GM12892 (cell line): ENCODE data around the gene PRSS48.

Experiments
- DNase-seq: peaks from one replicate; pipeline ENCODE4 v3.0.0; 2011; ENCODE audit not compliant: insufficient read length
- FAIRE-seq: peaks from 2 replicates; lab custom pipeline; 2011; peaks lifted over from hg19 to GRCh38; lab: Jason Lieb, UNC
- POLR2A ChIP-seq: IDR thresholded peaks from 2 replicates; pipeline ENCODE4 v1.6.1; 2011; ENCODE audit warnings: low read depth, low read length, control low read depth
- POLR2AphosphoS5 ChIP-seq: IDR thresholded peaks from 2 replicates; pipeline ENCODE4 v1.6.1; 2011; ENCODE audit warnings: low read depth, low read length, control low read depth
- TAF1 ChIP-seq: IDR thresholded peaks from 2 replicates; pipeline ENCODE4 v1.6.1; 2011; ENCODE audit warnings: low read depth, mild to moderate bottlenecking, control low read depth, low read length, borderline replicate concordance

The PRSS48 gene

DNA sequence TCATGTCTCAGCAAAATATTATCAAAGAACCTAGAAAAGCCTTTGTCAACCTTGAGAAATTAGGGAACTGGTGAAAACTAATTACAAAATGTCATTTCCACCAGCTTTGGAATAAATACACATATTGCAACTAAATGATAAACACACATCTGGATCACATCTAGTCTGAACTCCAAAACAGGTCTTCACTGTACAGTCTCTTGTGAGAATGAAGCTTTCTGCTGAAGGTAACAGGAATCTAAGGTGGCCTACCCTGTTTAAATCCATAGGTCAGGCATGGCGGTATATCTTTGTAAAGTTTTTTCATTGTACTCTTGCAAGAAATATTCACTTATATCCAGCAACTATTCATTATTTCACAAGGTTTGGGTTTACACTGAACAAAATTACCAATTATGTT is 46.7 kb downstream of the PRSS48 start:
- DNase-seq, result no peak
- no peak for FAIRE-seq
- no peak for TF ChIP-seq POLR2A
- no peak for TF ChIP-seq TAF1
- no peak for TF ChIP-seq POLR2AphosphoS5

DNA sequence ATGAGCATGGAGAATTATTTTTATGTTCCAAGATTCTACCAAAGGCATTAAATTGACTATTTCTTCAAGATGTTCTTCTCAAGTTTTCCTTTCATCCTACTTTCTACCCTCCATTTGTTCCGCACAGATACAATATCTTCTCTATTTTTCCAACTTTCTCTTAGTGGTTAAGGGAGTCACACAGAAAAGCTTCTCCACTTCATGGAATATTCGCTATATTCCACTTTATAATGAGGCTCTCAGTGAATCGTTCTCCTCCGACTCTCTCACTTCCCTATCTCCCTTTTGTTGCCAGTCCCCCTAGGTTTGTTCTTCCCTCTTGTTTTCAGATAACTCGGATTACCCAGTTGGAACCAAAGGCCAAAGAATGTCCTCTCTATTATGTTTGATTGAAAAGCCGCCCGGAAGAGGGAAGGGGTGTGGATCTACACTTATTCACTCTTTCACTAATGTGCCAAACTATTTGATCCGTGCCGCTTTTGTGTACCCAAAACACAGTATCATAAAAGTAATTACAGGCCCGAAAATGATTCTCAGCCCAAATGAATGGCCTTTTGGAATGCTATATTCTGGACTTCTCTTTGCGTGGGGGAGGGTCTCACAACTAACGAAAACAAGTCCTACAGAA is 47.3 kb downstream of the PRSS48 start:
- no peak for DNase-seq
- no peak for FAIRE-seq
- TF ChIP-seq POLR2AphosphoS5, result no peak
- TF ChIP-seq POLR2A, result no peak
- no peak for TF ChIP-seq TAF1

DNA sequence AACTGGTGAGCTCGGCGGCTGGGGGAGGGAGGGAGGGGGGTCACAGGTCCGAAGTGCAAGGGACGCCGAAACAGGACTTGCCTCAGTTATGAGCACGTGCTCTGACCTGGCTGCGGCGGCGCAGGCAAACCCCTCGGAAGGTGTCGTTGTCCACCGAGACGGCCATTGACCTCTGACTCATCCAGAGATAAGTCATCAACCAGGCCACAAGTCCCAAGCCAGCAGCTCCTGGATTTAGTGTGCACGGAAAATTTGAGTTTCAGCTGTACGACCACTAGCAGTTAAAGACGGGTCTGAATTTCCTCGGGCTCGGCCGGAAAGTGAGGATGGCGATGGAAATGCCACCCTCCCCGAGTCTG is 47.8 kb downstream of the PRSS48 start:
- TF ChIP-seq POLR2A (no peak), POLR2AphosphoS5 (no peak), TAF1 (no peak)
- FAIRE-seq (no peak), DNase-seq (no peak)

DNA sequence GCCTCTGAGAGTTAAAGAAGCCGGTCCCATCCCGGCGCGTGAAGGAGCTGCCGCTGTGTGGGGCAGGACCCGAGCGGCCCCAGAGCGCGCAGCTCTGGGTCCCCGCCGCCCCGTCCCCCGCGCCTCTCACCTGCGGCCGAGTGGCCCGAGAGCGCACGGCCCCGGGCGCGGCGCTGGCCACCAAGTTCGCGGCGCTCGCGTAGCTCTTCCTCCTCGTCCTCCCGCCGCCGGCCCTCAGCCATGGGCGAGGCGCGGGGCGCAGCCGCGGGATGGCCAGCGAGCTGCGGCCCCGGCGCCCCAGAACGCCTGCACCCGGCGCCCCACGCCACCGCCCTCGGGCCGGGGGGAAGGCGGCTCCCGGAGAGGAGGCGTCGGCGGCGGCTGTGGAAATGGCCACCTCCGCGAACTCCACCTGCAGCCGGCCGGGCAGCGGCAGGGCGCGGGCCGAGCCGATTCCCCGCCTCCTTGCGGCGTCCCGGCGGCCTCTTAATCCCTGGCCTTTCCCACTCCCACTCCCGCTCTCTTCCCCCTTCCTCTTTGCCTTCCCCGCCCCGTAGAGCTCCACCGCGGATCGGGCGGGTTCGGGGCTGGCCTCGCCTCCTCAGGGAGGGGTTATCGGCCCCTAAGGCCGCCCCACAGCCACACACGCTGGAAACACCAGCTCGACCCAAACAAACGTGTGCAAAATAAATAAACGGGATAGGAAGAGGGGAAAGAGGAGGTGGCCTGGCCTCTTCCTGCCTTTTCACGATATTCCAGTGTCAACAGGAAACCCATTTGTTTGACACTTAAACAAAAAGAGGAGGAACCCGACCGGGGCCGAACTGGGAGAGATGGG is 48.4 kb downstream of the PRSS48 start, which contains the start of gene SH3D19:
SH3D19 (minus strand) TSS at position 495 of the 838 bp plus-strand sequence; CDS start at position 242, 253 bp downstream.
- no peak for DNase-seq
- TF ChIP-seq TAF1 (no peak), POLR2A (no peak), POLR2AphosphoS5 (no peak)
- no peak for FAIRE-seq

DNA sequence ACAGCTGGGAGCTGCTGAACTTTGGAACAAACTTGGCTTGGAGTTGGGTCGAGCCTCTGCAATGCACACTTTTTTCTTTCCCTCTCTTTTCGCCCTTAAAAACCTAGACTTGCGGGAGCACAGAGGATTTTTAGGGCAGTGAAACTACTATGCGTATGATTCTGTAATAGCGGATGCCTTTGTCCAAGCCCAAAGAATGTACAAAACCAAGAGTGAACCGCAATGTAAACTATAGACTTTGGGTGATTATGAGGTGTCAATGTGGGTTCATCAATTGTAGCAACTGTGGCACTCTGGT is 48.9 kb downstream of the PRSS48 start:
- DNase-seq (no peak), FAIRE-seq (no peak)
- TF ChIP-seq TAF1 (no peak), POLR2AphosphoS5 (no peak), POLR2A (no peak)

DNA sequence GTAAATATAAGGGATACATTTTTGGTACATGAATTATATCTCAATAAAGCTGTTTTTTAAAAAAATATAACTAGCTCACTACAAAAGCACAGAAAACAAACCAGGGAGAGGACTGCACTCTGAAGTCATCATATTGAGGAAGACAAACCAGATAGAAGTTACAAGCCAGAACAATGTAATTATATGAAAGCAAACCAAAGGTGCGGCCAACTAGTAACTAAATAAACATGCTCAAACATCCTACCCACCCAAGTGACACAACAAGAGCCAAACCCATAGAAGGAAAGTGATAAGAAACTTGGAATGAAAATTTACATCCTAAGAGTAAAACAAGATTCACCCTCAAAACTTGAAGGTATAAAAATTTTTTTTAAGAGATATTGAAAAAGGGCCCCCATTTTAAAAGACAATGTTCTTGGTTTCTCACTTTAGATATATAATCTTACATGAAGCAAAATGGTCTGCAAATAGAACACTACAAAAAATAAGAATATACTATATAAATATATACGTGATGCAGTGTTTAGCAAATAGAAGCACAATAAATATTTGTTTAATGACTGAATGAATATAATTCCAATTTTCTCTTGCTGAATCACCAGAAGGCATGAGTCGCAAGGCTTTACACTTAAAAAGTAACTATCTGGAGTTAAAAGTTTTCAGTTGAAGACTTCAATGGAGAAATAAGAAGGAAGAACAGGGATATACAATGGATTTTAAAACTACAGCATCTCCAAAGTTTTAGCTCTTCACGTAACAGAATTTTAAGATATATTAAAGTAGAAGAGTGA is 52.5 kb downstream of the PRSS48 start:
- DNase-seq (no peak), FAIRE-seq (no peak)
- TF ChIP-seq POLR2AphosphoS5 (no peak), TAF1 (no peak), POLR2A (no peak)

DNA sequence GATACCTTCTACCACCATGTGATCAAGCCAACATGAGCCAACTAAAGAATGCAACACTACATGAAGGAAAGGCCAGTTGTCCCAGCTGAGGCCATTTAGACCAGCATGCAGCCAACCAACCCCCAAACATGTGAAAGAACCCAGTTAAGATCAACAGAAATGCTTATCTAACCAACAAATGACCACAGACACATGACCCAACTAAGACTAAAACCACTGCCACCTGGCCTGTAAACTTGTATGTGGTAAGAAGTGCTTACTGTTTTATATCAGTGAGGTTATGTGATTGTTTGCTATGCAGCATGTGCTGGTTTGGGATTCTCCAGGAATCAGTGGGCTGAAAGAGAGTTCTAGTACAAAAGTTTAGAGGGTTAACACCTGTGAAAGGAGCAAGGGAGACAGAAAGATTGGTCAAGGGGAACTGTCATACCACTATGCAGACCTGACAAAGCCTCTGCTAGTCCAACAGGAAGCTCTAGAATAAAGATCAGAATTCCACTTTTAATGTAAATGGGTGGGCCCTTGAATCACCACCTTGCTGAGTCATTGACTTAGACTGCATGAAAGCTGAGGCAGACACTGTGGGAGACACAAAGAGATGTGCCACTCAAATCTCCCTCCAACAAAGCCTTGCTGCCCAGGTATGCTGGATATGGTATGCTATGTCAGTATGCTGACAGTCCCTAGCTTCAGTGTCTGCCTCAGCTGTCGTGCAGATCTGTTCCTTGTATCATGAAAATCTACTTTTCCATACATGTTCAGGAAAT is 54.5 kb downstream of the PRSS48 start:
- TF ChIP-seq POLR2AphosphoS5 (no peak), TAF1 (no peak), POLR2A (no peak)
- DNase-seq, result no peak
- no peak for FAIRE-seq

DNA sequence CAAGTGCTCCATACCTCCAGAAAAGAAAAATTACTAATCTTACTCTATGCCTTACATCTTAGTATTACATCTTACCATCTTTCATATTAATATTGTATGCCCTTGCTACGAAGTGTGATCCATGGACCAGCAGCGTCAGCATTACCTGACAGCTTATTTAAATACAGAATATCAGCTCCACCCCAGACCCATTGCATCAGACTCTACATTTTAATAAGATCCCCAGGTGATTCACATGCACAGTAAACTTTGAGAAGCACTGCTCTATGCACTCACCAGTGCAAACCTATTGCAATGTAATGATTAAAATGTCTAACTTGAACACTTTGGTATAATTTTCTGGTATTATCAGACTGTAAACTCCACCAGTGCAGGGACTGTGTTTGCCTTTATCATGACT is 62.5 kb downstream of the PRSS48 start:
- DNase-seq (no peak), FAIRE-seq (no peak)
- TF ChIP-seq POLR2AphosphoS5 (no peak), POLR2A (no peak), TAF1 (no peak)

DNA sequence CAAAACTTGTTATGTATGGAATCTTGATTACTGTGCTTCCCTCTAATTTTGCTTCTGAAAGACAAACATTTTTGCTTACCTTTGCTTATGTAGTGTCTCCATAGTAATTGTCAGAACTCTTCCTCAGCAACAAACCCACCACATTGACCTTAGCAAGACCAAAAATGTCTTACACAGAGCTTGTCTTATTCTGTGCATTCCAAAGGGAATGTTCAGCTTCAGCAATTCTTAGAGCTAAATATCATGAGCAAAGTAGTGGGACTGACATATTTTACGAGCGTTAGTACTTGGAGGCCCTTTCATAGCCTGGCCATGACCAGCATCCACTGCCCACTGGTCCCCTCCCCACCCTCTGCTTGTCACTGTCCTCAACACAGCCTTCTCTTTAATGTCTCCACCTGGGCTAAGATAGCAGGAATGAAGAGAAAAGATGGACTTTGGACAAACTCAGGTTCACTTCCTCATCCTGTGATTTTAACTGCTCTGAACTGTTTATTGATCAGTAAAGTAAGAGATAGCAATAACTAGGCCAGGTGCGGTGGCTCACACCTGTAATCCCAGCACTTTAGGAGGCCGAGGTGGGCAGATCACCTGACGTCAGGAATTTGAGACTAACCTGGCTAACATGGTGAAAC is 63.9 kb downstream of the PRSS48 start:
- no peak for FAIRE-seq

More for the DNA sequence above, 63.9 kb downstream of the PRSS48 start:
- TF ChIP-seq POLR2A (no peak), TAF1 (no peak), POLR2AphosphoS5 (no peak)
- no peak for DNase-seq
